NK-92 (cell line): ENCODE results near the gene THAP3.

Experiments
- DNase-seq: peaks from one replicate; lab custom pipeline; 2025; ENCODE audit not compliant: unreplicated experiment; lab: John Stamatoyannopoulos, UW

Gene THAP3

GRCh38 chr1:6612641-6613360 is 11.9 kb upstream of the THAP3 start:
- no peak for DNase-seq

DNA sequence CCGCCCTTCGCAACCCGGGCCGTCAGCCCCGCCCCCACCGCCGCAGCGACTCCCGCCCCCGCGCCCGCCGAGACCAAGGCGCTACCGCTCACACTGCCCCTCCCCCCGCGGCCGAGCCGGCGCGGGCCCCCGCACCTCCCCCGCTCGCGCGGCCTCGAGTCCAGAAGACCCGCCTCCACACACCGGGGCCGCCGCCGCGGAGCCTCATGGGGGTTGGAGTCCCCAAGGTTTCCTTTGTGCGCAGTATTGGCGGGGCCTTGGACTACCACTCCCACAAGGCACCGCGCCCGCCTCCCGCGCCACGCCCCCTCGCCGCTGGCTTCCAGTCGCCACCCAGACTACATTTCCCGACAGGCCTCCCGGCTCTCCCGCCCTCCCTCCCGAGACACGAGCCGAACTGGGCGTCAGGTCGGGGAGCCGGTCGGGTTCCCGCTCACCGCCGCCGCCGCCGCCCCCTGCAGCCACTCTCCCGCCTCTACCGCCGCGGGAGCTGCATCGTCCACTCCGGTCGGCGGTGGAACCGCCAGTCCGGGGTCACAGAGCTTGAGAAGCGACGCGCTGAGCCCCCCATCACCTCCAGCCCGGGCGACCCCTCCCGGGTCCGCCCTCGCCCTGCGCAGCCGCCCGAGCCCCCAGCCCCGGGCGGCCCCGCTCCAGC is 11.2 kb upstream of the THAP3 start, which contains the start of gene PHF13:
TSS of gene PHF13 (plus strand) at position 371 of the 658 bp plus-strand sequence. CDS start 336 bp downstream, outside the sequence.
- DNase-seq: peak; percentile 94

DNA sequence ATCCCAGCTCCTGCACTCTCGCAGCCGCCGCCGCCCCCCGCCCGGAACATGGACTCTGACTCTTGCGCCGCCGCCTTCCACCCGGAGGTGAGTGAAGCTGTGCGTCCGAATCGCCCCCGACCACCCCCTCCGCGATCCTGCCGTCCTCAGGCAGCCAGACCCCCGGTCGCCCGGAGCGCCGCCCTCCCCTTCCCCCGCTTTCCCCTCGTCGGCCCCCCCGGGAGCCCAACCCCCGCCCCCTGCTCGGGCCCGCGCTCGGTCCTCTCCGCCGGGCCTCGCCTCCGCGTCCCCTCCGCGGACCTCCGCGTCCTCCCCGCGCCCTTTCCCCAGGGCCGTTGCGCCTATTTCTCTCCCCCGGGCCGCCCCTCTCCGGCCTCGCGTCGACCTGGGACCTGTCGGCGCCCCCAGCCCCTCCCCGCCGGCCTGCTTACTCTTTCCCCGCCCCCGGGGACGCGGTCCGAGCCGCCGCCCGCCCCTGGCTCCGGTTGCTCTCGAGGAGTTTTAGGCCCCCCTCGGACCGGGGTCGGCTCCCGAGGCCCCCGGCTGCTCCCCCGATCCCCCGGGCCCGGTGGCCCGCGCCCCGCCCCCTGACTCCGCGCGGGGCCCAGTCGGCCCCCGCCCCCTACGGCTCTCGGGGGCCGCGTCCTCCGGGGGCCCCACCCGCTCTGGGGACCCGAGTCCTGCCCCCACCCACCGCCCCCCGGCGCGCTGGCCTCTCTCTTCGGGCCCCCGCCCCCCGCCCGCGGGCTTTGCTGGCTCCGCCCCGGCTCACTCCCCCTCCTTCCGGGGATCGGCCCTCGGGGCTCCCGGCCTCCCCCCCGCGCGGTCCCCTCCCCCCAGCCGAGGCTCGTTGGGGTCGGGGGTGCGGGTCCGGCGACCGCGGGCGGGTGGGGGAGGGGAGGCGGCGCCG is 10.4 kb upstream of the THAP3 start:
- DNase-seq: no peak

GRCh38 chr1:6614929-6615785 is 9.5 kb upstream of the THAP3 start:
- DNase-seq: no peak

DNA sequence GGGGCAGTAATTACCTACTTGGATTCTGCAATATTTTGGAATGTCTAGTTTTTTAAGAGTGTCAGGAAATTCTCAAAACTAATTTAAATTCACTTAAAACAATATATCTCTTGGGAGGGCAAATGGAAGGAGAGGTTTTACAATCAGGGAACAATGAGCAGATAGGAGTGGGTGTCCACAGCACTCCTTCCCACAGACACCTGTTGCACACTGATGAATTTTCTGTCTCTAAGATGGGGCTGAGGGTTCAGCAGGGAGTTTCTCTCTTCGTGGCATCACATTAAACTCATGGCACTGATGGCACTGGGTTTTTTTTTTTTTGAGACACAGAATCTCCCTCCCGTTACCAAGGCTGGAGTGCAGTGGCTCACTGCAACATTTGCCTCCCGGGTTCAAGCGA is 5.6 kb upstream of the THAP3 start:
- DNase-seq: no peak

DNA sequence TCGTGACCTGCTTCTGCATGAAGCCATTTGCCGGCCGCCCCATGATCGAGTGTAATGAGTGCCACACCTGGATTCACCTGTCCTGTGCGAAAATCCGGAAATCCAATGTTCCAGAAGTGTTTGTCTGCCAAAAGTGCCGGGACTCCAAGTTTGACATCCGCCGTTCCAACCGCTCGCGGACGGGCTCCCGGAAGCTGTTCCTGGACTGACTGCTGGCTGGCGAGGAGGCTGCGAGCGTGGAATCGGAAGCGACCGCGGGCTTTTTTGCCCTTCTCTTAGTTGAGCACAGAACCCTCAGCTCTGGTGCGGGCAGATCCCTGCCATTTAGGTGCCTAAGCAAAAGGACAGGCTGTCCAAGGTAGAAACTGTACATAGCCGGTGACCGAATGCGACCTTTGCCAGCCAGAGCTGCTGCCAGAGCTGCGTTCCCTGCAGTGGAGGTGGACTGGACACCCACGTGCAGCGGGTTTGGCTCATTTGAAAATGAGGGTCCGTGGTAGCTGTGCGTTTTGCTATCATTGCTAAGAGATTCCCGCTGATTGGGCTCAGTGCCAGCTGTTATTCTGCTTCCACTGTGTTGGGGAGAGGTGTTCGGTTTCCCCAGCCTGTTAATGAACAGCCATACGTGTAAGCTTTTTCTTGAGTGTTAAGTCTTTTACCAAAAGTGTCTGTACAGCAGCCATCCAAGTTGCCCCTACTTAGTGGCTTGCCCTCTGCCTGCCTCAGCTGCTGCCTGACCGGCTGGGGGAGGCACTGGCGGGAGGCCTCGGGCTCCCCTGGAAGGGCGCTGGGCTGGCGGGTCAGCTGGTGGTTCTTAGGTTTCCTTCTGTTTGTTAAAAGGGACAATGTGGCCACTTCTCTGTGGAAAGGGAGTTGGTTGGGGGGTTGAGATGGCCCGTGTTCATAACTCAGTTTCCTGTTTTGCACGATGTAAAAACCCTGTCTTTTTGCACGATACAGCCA is 3.0 kb upstream of the THAP3 start:
- no peak for DNase-seq

- no peak for DNase-seq
Observed at GRCh38 chr1:6622396-6623152, 2.1 kb upstream of the THAP3 start.

DNA sequence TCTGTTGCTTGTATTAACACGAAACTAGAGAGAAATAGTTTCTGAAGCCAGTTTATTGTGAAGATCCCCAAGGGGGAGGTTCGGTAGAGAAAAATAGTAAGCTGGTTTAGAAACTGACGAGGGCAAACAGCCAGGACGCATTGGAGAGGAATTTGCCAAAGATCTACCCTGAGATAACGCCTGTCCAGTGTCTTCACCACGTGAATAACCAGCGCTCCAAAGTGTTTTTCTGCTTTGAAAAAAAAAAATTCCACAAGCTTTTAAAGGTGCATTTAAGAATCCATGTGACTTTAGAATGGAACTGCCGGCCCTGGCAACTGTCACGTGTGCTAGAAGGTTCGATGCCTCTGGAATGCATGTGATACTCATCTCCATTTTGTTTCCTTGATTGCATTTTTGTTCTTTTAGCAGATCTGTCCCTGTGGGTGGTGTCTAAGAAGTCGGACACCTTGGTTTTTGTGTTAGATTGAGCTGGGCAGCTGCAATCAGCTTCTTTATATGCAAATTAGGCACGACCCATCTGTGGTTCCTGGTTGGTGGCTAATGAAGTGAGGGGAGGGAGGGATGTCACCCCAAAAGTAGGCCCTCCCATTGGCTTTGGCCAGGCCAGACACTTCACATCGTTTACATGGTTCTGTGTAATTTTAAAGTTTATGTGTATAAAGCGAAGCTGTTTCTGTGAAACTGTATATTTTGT is 1.3 kb upstream of the THAP3 start:
- no peak for DNase-seq

DNA sequence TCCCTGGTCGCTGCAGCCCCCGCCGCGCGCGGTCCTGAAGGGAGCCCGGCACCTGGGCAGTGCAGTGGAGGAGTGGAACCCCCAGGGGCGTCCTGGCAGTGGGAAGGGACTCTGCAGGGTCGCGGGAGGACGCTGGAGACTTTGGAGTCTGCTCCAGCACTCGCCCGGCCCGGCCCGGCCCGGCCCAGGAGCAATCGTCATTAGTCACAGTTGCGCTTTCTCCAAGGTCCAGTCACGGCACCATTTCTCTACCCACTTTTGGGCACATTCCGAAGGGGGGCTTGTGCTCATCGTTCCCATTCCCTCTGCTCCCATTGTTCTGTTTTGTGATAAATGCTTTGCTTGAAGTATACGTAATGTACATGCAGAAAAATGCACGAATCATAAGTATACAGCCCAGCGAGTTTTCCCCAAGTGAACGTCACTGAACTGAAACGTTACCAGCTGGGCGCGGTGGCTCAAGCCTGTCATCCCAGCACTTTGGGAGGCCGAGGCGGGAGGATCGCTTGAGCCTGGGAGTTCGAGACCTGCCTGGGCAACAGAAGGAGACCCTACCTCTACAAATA is 999 bp downstream of the THAP3 start:
- DNase-seq: no peak

- no peak for DNase-seq
Observed at GRCh38 chr1:6627031-6627430, 2.4 kb downstream of the THAP3 start.

DNA sequence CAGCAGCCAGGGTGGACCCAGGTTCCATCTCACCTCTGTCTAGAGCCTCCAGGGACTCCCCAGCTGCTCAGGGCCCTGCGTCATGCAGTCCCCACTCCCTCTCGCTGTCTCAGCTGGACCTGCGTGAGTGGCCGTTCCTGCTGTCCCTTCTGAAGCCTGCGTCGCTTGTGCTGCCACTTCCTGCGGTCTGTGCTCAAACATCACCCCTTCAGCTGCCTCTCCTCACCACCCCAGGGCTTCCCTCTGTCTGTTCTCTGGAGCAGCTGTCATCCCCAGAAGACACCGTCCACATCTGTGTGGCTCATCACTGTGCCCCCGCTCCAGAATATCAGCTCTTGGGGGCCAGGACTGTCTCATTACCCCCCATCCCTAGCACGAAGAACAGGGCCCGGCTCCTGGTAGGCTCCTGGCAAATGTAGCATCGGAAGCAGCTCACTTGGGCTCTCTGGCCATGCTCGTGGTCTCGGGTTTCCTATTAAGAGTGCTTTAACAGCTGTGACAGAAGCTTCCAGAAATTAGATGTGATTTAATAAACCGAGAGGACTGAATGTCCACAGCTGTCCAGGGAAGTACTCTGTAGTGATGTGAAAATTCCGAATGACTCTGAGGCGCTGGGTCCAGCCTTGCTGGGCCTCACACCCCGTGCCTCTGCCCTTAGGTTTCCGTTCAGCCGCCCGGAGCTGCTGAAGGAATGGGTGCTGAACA is 3.3 kb downstream of the THAP3 start:
- DNase-seq: no peak

GRCh38 chr1:6628971-6629479 is 4.4 kb downstream of the THAP3 start:
- no peak for DNase-seq

DNA sequence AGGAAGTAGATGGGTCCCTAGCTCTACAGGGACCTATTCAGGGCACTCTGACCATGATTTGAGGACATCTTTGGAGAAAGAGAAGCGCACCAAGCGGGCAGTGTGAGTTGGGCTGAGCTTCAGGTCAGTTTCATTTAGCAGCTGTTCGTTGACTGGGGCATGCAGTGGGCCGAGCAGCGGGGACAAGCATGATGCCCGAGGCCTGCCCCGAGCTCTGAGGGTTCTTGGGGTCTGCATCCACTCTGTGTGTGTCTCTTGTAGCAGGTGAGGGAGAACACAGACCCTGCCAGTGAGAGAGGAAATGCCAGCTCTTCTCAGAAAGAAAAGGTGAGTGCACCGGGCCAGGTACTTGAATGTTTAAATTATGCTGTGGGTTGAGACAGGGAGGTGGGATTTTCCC is 5.4 kb downstream of the THAP3 start:
- DNase-seq: no peak

DNA sequence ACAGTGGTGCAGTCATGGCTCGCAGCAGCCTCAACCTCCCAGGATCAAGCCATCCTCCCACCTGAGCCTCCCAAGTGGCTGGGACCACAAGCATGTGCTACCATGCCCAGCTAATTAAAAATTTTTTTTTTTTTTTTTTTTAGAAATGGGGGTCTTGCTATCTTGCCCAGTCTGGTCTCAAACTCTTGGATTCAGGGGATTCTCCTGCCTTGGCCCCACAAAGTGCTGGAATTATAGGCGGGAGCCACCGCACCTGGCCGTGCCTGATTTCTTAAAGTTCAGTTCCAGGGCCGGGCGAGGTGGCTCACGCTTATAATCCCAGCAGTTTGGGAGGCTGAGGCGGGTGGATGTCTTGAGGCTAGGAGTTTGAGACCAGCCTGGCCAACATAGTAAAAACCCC is 6.4 kb downstream of the THAP3 start:
- DNase-seq: no peak

- DNase-seq: no peak
Observed at GRCh38 chr1:6632588-6633514, 8.2 kb downstream of the THAP3 start.
